T-helper 2 cell treated with Interferon-gamma antibody and Interleukin-4, amounts not matched to agents 5 μg/mL and 100 μg/mL, for 36 hours (primary cell): ENCODE results near the gene SUGP2.

Experiments
- DNase-seq: peaks from one replicate; pipeline ENCODE4 v3.0.0; 2021; ENCODE audit warnings: low spot score
- H3K27ac Mint-ChIP-seq: one replicate; pipeline ENCODE4 v1.8.0; 2021; ENCODE audit warnings: mild to moderate bottlenecking, mixed read lengths
- H3K27me3 Mint-ChIP-seq: one replicate; pipeline ENCODE4 v1.8.0; 2021; ENCODE audit warnings: low read depth, mixed read lengths
- H3K36me3 Mint-ChIP-seq: one replicate; pipeline ENCODE4 v1.8.0; 2021; ENCODE audit warnings: low read depth, mixed read lengths
- H3K4me1 Mint-ChIP-seq: one replicate; pipeline ENCODE4 v1.8.0; 2021; ENCODE audit warnings: low read depth, mixed read lengths
- H3K4me3 Mint-ChIP-seq: one replicate; pipeline ENCODE4 v1.8.0; 2022; ENCODE audit warnings: mild to moderate bottlenecking, moderate library complexity, mixed read lengths
- H3K9me3 Mint-ChIP-seq: one replicate; pipeline ENCODE4 v1.8.0; 2021; ENCODE audit warnings: mixed read lengths

SUGP2 gene

DNA sequence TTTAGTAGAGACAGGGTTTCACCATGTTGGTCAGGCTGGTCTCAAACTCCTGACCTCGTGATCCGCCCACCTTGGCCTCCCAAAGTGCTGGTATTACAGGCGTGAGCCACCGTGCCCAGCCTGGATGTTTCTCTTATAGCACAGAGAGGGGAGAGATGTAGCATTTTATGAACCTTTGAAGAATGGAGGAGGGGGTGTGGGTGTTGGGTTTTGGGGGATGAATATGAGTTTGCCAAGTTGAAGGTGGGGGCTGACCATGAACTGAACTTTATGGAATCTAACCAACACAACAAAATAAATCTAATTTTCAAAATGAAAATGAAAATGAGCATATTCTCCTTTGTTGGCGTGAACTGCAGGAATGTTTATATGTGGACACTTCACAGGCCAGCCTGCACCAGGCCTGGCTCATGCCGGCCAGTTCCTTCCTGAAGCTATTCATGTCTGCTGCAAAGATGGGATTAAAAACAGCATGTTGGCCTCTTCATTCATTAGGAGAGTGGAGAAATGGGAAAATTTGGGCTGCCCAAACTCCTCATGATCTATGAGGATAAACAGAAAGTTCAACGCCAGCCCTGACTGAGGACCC is 52.8 kb downstream of the SUGP2 start:
- no peak overlapping the region for H3K27ac Mint-ChIP-seq
- H3K27me3 Mint-ChIP-seq = peaks cover 17% of the 10 kb centered on the region
- no peak overlapping the region for H3K4me3 Mint-ChIP-seq
- no peaks in the 10 kb centered on the region for H3K36me3 Mint-ChIP-seq
- no peaks in the 10 kb centered on the region for H3K9me3 Mint-ChIP-seq
- peaks cover 2% of the 10 kb centered on the region for H3K4me1 Mint-ChIP-seq
- no peak for DNase-seq

DNA sequence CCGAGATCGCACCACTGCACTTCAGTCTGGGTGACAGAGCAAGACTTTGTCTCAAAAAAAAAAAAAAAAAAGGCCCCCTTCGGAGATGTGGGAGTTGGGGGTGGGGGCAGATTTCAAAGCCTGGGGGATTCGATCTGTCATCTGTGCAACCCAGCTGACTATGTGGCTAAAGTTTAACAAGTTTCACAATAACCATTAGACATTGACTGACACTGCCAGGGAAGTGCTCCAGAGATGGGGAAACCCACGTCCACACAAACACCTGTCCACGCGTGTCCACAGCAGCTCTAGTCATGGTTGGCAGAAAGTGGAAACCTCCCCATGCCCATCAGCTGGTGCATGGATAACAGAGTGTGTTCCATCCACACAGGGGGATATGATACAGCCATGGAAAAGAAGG is 54.7 kb downstream of the SUGP2 start:
- no peak for DNase-seq
- no peaks in the 10 kb centered on the region for H3K4me1 Mint-ChIP-seq
- no peak overlapping the region for H3K4me3 Mint-ChIP-seq
- no peaks in the 10 kb centered on the region for H3K36me3 Mint-ChIP-seq
- H3K27ac Mint-ChIP-seq = no peak overlapping the region
- no peaks in the 10 kb centered on the region for H3K9me3 Mint-ChIP-seq
- peaks cover 2% of the 10 kb centered on the region for H3K27me3 Mint-ChIP-seq

DNA sequence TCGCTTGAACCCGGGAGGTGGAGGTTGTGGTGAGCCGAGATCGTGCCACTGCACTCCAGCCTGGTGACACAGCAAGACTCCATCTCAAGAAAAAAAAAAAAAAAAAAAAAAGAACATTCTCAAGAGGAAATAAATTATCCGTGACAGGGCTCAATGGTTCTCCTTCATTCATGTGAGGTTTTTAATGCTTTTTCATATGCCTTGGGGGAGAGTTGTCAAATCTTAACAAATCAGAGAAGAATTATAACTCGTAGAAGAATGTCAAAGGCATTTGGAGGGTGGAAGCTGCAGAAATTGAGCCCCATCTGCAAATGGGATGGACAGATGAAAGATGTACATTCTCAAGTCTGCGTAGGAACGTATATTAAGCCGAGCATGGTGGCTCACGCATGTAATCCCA is 57.4 kb downstream of the SUGP2 start:
- Mint-ChIP-seq H3K4me1 (no peaks in the 10 kb centered on the region), H3K36me3 (no peaks in the 10 kb centered on the region), H3K27ac (no peak overlapping the region), H3K9me3 (no peaks in the 10 kb centered on the region), H3K27me3 (no peaks in the 10 kb centered on the region), H3K4me3 (no peak overlapping the region)
- DNase-seq = no peak

DNA sequence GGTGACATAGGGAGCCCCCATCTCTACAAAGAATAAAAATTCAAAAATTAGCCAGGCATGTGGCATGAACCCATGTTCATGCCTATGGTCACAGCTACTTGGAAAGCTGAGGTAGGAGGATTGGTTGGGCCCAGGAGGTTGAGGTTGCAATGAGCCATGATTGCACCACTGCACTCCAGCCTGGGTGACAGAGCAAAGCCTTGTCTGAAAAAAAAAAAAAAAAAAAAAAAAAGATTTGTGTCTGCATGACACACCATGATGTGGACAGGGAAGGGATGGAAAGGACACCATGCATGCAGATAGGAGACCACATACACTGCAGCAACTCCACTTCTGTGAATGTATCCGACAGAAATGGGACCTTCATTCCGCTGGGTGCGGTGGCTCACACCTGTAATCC is 58.3 kb downstream of the SUGP2 start:
- H3K27me3 Mint-ChIP-seq = no peaks in the 10 kb centered on the region
- DNase-seq = no peak
- H3K4me3 Mint-ChIP-seq = no peak overlapping the region
- no peaks in the 10 kb centered on the region for H3K9me3 Mint-ChIP-seq
- H3K4me1 Mint-ChIP-seq = no peaks in the 10 kb centered on the region
- no peak overlapping the region for H3K27ac Mint-ChIP-seq
- no peaks in the 10 kb centered on the region for H3K36me3 Mint-ChIP-seq

DNA sequence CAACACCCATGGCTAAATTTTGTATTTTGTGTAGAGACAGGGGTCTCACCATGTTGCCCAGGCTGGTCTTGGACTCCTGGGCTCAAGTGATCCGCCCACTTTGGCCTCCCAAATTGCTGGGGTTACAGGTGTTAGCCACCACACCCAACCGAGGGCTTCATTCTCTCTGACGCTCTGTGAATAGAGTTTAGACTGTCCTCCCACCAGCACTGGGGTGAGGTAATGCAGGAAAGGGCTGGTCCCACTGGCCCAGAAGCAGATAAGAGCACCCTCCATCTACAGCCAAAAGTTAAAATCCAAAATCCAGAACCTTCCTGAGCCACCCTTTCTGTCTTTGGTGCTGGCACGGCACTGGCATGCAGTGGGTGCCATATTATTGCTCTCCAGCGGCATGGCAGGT is 60.5 kb downstream of the SUGP2 start:
- no peak overlapping the region for H3K27ac Mint-ChIP-seq
- DNase-seq = no peak
- H3K9me3 Mint-ChIP-seq = no peaks in the 10 kb centered on the region
- H3K27me3 Mint-ChIP-seq = no peaks in the 10 kb centered on the region
- H3K4me3 Mint-ChIP-seq = no peak overlapping the region
- no peaks in the 10 kb centered on the region for H3K36me3 Mint-ChIP-seq
- no peaks in the 10 kb centered on the region for H3K4me1 Mint-ChIP-seq

DNA sequence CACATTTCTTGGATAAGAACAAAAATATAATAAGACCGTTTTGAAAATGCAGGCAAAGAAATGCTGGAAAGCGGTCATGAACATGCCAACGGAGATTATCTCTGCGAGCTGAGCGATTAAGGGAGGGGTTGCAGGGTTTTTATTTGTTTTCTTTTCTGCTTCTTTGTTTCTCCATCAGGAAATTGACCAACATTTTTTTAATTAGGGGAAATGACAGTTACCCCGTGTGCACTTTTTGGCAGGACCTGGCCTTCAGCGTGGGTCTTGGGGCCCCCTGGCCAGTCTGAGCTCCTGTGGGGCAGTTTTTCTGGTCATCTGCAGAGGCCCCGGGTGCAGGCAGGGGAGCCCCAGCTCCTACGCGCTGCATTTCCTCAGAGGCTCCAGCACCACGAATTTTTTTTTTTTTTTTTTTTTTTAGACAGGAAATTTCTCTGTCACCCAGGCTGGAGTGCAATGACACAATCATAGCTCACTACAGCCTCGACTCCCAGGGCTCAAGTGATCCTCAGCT is 61.0 kb downstream of the SUGP2 start:
- Mint-ChIP-seq H3K27me3 (no peaks in the 10 kb centered on the region), H3K9me3 (no peaks in the 10 kb centered on the region), H3K4me1 (peaks cover 2% of the 10 kb centered on the region), H3K27ac (no peak overlapping the region), H3K36me3 (no peaks in the 10 kb centered on the region), H3K4me3 (no peak overlapping the region)
- DNase-seq = no peak

DNA sequence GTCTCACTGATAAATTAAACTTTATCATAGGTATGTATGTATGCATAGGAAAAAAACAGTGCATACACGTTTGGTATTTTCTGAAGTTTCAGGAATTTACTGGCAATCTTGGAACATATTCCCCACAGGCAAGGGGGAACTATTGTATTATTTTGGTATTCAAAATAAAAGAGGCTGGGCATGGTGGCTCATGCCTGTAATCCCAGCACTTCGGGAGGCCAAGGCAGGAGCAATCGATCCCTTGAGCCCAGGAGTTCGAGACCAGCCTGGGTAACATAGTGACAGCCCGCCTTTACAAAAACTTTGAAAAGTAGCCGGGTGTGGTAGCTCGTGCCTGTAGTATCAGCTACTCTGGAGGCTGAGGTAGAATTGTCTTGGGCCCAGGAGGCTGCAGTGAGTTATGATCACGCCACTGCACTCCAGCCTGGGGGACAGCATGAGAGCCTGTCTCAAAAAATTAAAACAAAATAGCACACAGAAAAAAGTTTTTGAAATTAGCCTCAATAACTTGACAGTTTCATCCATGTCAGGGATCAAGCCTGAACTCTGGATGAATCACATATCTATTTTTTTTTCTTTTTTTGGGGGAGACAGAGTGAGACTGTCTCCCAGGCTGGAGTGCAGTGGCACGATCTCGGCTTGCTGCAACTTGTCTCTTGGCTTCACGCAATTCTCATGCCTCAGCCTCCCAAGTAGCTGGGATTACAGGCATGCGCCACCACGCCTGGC is 63.2 kb downstream of the SUGP2 start:
- no peaks in the 10 kb centered on the region for H3K27me3 Mint-ChIP-seq
- no peak for DNase-seq
- no peak overlapping the region for H3K4me3 Mint-ChIP-seq
- no peak overlapping the region for H3K27ac Mint-ChIP-seq
- peaks cover 4% of the 10 kb centered on the region for H3K4me1 Mint-ChIP-seq
- H3K9me3 Mint-ChIP-seq = no peaks in the 10 kb centered on the region
- H3K36me3 Mint-ChIP-seq = no peaks in the 10 kb centered on the region

DNA sequence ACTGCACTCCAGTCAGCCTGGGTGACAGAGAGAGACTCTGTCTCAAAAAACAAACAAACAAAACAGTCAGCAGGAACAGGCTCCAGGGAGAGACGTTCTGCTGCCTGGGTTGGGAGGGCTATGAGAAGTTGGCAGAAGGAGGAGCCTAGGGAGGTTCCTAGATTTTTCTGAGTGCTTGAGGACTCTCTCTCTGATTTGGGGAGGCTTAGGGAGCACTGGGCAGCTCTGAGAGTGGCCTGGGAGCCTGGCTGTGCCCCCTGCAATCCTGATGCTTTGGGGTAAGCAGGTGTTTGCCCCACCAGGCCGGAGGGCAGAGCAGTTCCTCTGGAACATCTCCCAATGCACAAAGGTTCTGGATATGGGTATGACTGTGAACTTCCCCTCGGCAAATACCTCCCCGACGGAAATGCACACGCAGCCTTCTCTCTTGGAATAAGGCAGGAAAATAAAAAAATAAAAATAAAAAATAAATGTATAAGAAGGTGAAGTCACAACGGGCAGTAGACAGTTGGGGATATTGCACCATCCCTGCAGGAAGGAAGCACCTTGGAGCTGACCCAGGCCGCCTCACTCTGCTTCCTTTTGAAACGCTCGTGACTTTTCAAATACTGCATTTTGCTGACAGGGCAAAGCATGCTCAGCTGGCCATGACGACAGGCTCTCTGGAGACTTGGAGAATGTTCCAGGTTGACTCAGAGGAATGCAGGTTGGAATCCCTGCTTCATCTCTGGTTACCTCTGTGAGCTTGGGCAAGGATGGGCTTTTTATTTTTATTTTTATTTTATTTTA is 65.8 kb downstream of the SUGP2 start:
- Mint-ChIP-seq H3K4me3 (no peak overlapping the region), H3K36me3 (no peaks in the 10 kb centered on the region), H3K27me3 (no peaks in the 10 kb centered on the region), H3K27ac (no peak overlapping the region), H3K9me3 (no peaks in the 10 kb centered on the region), H3K4me1 (peaks cover 4% of the 10 kb centered on the region)
- no peak for DNase-seq

DNA sequence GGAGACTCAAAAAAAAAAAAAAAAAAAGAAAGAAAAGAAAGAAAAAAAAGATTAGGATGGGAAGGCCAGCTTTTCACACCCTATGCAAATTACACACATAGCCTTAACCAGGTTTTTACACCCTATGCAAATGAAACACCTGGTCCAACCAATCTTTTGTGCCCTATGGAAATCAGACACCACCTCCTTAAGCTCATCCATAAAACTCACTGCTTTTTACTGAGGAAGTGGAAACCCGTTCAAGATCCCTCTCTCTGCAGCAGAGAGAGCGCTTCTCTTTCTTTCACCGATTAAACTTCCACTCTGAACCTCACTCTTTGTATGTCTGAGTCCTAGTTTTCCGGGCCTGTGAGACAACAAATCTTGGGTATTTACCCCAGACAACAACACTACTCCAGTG is 67.0 kb downstream of the SUGP2 start:
- H3K27me3 Mint-ChIP-seq = peaks cover 7% of the 10 kb centered on the region
- no peak overlapping the region for H3K27ac Mint-ChIP-seq
- no peak for DNase-seq
- H3K9me3 Mint-ChIP-seq = no peaks in the 10 kb centered on the region
- no peak overlapping the region for H3K4me3 Mint-ChIP-seq
- no peaks in the 10 kb centered on the region for H3K36me3 Mint-ChIP-seq
- peaks cover 8% of the 10 kb centered on the region for H3K4me1 Mint-ChIP-seq

DNA sequence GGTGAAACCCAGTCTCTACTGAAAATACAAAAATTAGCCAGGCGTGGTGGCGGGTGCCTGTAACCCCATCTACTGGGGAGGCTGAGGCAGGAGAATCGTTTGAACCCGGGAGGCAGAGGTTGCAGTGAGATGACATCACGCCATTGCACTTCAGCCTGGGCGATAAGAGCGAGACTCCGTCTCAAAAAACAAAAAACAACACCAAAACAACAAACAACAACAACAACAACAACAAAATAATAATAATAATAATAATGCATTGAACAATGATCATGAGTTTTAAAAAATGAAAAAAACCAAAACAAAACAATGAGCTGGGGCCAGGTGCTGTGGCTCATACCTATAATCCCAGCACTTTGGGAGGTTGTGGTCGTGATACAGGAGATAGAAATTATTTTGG is 69.2 kb downstream of the SUGP2 start:
- H3K9me3 Mint-ChIP-seq = no peaks in the 10 kb centered on the region
- no peak overlapping the region for H3K4me3 Mint-ChIP-seq
- H3K36me3 Mint-ChIP-seq = no peaks in the 10 kb centered on the region
- H3K27me3 Mint-ChIP-seq = peaks cover 9% of the 10 kb centered on the region
- no peak for DNase-seq
- no peak overlapping the region for H3K27ac Mint-ChIP-seq
- H3K4me1 Mint-ChIP-seq = peaks cover 9% of the 10 kb centered on the region

DNA sequence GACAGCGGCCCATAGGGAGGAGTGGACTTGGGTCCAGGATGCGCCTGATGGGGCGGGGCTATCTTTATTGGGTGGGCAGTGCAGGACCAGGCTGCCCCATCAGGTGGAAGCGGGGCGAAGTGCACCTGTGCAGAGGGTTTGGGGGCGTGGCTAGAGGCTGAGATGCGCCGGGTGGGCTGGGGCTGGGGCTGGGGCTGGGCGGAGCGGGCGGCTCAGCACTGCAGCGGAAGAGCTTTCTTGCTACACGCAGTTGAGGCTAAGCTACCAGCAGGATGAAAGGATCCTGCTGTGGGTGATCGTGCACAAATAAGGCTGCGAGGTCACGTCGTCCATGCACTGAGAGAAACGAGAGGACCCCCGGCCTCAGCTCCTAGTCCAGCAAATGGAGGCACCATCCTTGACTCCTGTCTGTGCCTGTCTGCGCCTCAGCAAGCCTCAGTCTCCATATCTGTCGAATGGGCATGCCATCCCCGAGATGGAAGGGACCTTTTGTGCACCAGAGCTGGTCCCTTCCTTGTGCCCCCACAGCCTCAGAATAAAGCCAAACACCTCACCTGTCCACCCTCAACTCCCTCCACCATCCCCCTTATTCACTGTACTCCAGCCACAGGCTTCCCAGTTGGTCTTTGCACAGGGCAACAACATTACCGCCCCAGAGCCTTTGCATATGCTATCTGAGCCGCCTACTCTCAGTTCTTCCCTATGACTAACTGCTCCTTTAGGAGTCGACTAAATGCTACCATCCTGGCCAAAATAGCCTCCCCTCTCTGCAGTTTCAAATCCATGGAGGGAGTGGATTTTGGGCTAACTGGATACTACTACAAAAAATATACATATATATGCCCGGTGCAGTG is 71.3 kb downstream of the SUGP2 start:
- no peak overlapping the region for H3K4me3 Mint-ChIP-seq
- H3K4me1 Mint-ChIP-seq = peaks cover 5% of the 10 kb centered on the region
- no peak overlapping the region for H3K27ac Mint-ChIP-seq
- peaks cover 11% of the 10 kb centered on the region for H3K27me3 Mint-ChIP-seq
- H3K9me3 Mint-ChIP-seq = no peaks in the 10 kb centered on the region
- no peak for DNase-seq
- H3K36me3 Mint-ChIP-seq = no peaks in the 10 kb centered on the region

DNA sequence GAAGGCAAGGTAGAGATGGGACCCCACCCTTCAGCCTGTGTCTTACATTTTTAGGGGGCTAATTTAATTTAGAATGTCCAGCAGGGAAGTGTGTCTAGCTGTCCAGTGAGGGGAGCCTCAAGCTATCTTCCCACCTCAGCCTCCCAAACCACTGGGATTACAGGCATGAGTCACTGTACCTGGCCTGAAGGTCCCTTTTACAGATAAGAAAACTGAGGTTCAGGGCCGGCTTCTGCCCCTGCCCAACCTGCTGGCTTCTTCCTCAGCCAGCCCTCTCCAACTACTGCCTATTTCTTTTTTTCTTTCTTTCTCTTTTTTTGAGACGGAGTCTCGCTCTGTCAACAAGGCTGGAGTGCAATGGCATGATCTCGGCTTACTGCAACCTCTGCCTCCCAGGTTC is 72.9 kb downstream of the SUGP2 start:
- peaks cover 5% of the 10 kb centered on the region for H3K4me1 Mint-ChIP-seq
- H3K27me3 Mint-ChIP-seq = peaks cover 11% of the 10 kb centered on the region
- no peak for DNase-seq
- no peaks in the 10 kb centered on the region for H3K9me3 Mint-ChIP-seq
- H3K4me3 Mint-ChIP-seq = no peak overlapping the region
- no peak overlapping the region for H3K27ac Mint-ChIP-seq
- H3K36me3 Mint-ChIP-seq = no peaks in the 10 kb centered on the region

DNA sequence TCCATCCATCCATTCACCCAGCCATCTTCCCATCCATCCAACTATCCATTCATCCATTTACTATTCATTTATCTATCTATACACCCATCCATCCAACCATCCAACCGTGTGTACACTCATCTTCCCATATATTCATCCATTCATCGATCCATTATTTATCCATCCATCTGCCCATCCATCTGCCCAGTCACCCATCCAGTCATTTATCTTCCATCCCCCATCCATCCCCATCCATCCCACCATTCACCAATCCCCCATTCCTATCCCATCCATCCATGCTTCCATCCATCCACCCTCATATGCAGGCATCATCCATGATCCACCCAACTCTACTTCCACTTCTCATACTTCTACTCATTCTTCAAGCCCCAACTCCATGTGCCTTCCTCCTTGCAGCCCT is 78.3 kb downstream of the SUGP2 start:
- no peak overlapping the region for H3K27ac Mint-ChIP-seq
- peaks cover 5% of the 10 kb centered on the region for H3K9me3 Mint-ChIP-seq
- no peak for DNase-seq
- no peaks in the 10 kb centered on the region for H3K36me3 Mint-ChIP-seq
- H3K27me3 Mint-ChIP-seq = peaks cover 1% of the 10 kb centered on the region
- no peak overlapping the region for H3K4me3 Mint-ChIP-seq
- H3K4me1 Mint-ChIP-seq = no peaks in the 10 kb centered on the region
